Liver (tissue), 9 donors: ENCODE results near the gene RAB1A. TPM values are rescaled to one million over a fixed set of nuclear protein-coding genes. Genes with fewer than 3 reads are reported as not detected.

ENCODE experiments used
- DNase-seq: peaks from one replicate; pipeline ENCODE4 v3.0.0-alpha.2; 2017; ENCODE audit warnings: low spot score
- H3K27ac ChIP-seq, 2 donors: one replicate each; pipeline ENCODE4 v1.7.0; 2013; ENCODE audit warnings: inconsistent platforms in 2 of 2, low read length in 2 of 2, control low read depth in 1 of 2, low read depth in 1 of 2, mild to moderate bottlenecking in 1 of 2
- H3K27me3 ChIP-seq, 4 donors: one replicate each; pipeline versions ENCODE4 v1.6.1 to v1.7.0; 2013; ENCODE audit warnings: low read length in 3 of 4, inconsistent platforms in 1 of 4, mild to moderate bottlenecking in 1 of 4, moderate library complexity in 1 of 4; ENCODE audit not compliant: control insufficient read depth in 4 of 4, insufficient read depth in 4 of 4
- H3K36me3 ChIP-seq, 4 donors: one replicate each; pipeline versions ENCODE4 v1.6.1 to v1.7.0; 2013; ENCODE audit warnings: low read length in 3 of 4, mild to moderate bottlenecking in 3 of 4, low read depth in 1 of 4, moderate library complexity in 1 of 4; ENCODE audit not compliant: control insufficient read depth in 4 of 4, insufficient read depth in 3 of 4
- H3K4me1 ChIP-seq, 4 donors: one replicate each; pipeline versions ENCODE4 v1.6.1 to v1.7.0; 2013; ENCODE audit warnings: low read length in 3 of 4, mild to moderate bottlenecking in 3 of 4, moderate library complexity in 1 of 4; ENCODE audit not compliant: control insufficient read depth in 4 of 4, insufficient read depth in 4 of 4
- H3K4me3 ChIP-seq, 3 donors: one replicate each; pipeline versions ENCODE4 v1.6.1 to v1.7.0; 2013; ENCODE audit warnings: low read length in 3 of 3, control low read depth in 1 of 3, low read depth in 1 of 3, mild to moderate bottlenecking in 1 of 3
- H3K9ac ChIP-seq, 2 donors: one replicate each; pipeline ENCODE4 v1.7.0; 2013; ENCODE audit warnings: low read length in 2 of 2, mild to moderate bottlenecking in 2 of 2, moderate library complexity in 2 of 2, control low read depth in 1 of 2, low read depth in 1 of 2
- H3K9me3 ChIP-seq, 4 donors: one replicate each; pipeline versions ENCODE4 v1.6.1 to v1.7.0; 2013; ENCODE audit warnings: low read length in 3 of 4; ENCODE audit not compliant: control insufficient read depth in 4 of 4
- EGR1 ChIP-seq, 2 donors: IDR thresholded peaks; 2 replicates each; pipeline ENCODE4 v1.6.1; 2016 to 2018; ENCODE audit warnings: antibody characterized with exemption in 2 of 2, low read depth in 2 of 2
- FOXA1 ChIP-seq: IDR thresholded peaks from 2 replicates; pipeline ENCODE4 v1.6.1; 2016; ENCODE audit warnings: antibody characterized with exemption
- FOXA2 ChIP-seq: IDR thresholded peaks from 2 replicates; pipeline ENCODE4 v1.6.1; 2016; ENCODE audit warnings: antibody characterized with exemption
- GABPA ChIP-seq, 2 donors: IDR thresholded peaks in 1 of 2; conservative IDR thresholded peaks in 1 of 2; 2 replicates each; pipeline ENCODE4 v1.6.1; 2016; ENCODE audit warnings: antibody characterized with exemption in 2 of 2, mild to moderate bottlenecking in 1 of 2, moderate library complexity in 1 of 2
- HNF4A ChIP-seq, 2 donors: conservative IDR thresholded peaks; 2 replicates each; pipeline ENCODE4 v1.6.1; 2016; ENCODE audit warnings: antibody characterized with exemption in 2 of 2, mild to moderate bottlenecking in 2 of 2
- HNF4G ChIP-seq: IDR thresholded peaks from 2 replicates; pipeline ENCODE4 v1.6.1; 2016; ENCODE audit warnings: antibody characterized with exemption
- JUND ChIP-seq, 2 donors: IDR thresholded peaks; 2 replicates each; pipeline ENCODE4 v1.6.1; 2016; ENCODE audit warnings: antibody characterized with exemption in 2 of 2
- NR2F2 ChIP-seq: IDR thresholded peaks from 2 replicates; pipeline ENCODE4 v1.6.1; 2016; ENCODE audit warnings: antibody characterized with exemption
- RAD21 ChIP-seq, 2 donors: IDR thresholded peaks; 2 replicates each; pipeline ENCODE4 v1.6.1; 2016; ENCODE audit warnings: antibody characterized with exemption in 2 of 2, mild to moderate bottlenecking in 2 of 2
- RXRA ChIP-seq, 2 donors: IDR thresholded peaks; 2 replicates each; pipeline ENCODE4 v1.6.1; 2017 to 2018; ENCODE audit warnings: antibody characterized with exemption in 2 of 2, mild to moderate bottlenecking in 1 of 2
- SP1 ChIP-seq: IDR thresholded peaks from 2 replicates; pipeline ENCODE4 v1.6.1; 2018; ENCODE audit warnings: antibody characterized with exemption, mild to moderate bottlenecking
- TAF1 ChIP-seq: conservative IDR thresholded peaks from 2 replicates; pipeline ENCODE4 v1.6.1; 2016; ENCODE audit warnings: antibody characterized with exemption, mild to moderate bottlenecking
- YY1 ChIP-seq: IDR thresholded peaks from 2 replicates; pipeline ENCODE4 v1.6.1; 2016; ENCODE audit warnings: antibody characterized with exemption, mild to moderate bottlenecking
- WGBS: extraction: QIAGEN DNeasy Blood & Tissue Kit; methylation state at CpG from one replicate; pipeline ENCODE4 v1.1.7; 2013; 5-methylcytosine and 5-hydroxymethylcytosine counted together
- polyA plus RNA-seq, 2 donors: library from polyadenylated mRNA; stranded (reverse) in 1 of 2; unstranded in 1 of 2; fragments of 200-250 nt in 1 of 2; fragments of >200 nt in 1 of 2; fragmentation: Nextera tagmentation in 1 of 2; extraction: Ambion mirVana in 1 of 2; gene quantifications; one replicate each; pipeline versions ENCODE4 v1.2.1 to v1.2.3, GENCODE V29; 2013 to 2015
- total RNA-seq, 2 donors: library from RNA; depleted of rRNA; stranded (reverse); fragments of >200 nt; gene quantifications; one replicate each; pipeline ENCODE4 v1.2.3, GENCODE V29; 2014
- TF ChIP-seq, protein P1 (sequence below): IDR thresholded peaks from 2 replicates; pipeline ENCODE4 v1.6.1; 2016; ENCODE audit warnings: antibody characterized with exemption
- TF ChIP-seq, protein P2 (sequence below): IDR thresholded peaks from 2 replicates; pipeline ENCODE4 v1.6.1; 2016; ENCODE audit warnings: antibody characterized with exemption
- TF ChIP-seq, protein P3 (sequence below): fragments of 150-350 bp; IDR thresholded peaks from 2 replicates; pipeline ENCODE4 v1.5.1; 2017; ENCODE audit warnings: improper control_type of control experiment, low read depth, low read length; ENCODE audit not compliant: missing input control
- TF ChIP-seq, protein P4 (sequence below): IDR thresholded peaks from 2 replicates; pipeline ENCODE4 v1.6.1; 2016; ENCODE audit warnings: antibody characterized with exemption, mild to moderate bottlenecking
- TF ChIP-seq, protein P5 (sequence below): IDR thresholded peaks from 2 replicates; pipeline ENCODE4 v1.6.1; 2016; ENCODE audit warnings: antibody characterized with exemption
- donor health status: healthy.
- donor health status: healthy.
- donor health status: healthy.
- donor health status: healthy.
- donor health status: healthy.

The RAB1A gene
- total and polyA plus RNA-seq, 4 donors, result 52.8 to 89.7 (median 77.8) TPM

DNA sequence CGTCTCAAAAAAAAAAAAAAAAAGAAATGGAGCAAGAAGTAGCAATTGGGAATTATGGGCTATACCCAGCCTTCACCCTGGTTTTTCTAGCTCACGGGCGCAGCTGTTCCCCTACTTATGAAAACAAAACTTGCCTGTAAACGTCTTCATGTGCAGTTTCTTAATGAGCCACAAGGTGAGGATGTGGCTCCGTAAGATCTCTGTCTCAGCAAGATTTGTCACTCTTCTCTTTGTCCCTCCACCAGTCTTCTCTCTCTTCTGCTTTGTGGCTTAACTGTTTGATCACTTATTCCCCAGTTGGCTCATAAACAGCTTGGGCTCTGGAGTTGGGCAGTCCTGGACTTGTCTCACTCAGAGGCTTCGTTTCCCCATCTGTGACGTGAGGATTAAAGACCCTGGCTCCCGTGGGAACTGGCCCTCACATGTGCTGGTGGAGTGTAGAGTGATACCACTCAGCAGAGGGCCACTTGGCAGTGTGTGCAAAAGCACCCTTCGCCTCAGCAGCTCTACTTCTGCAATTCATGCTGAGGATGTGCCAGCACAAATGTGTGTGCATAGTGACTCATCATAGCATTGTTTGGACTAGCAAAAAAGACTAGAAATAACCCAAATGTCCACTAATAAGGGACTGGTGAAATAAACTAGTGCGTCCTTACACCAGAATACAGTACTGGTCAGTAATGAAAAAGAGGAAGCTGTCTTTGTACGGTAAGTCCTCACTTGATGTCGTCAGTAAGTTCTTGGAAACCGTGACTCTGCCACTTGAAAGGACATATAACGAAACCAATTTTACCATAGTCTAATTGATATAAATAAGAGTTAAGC, 65.0 kb downstream of the RAB1A start:
- H3K36me3 ChIP-seq, result no peaks in the 10 kb centered on the region
- WGBS, result 52% methylated on average over 14 of the region's 14 CpGs
- DNase-seq, result no peak
- no peak overlapping the region for H3K9ac ChIP-seq
- H3K27me3 ChIP-seq, result no peaks in the 10 kb centered on the region
- H3K27ac ChIP-seq, result peak overlapping the region; percentile 29 to 57
- no peak overlapping the region for H3K4me3 ChIP-seq
- no peaks in the 10 kb centered on the region for H3K9me3 ChIP-seq
- peaks cover 5 to 14% (median 10%) of the 10 kb centered on the region in 4 donors for H3K4me1 ChIP-seq
- TF ChIP-seq, protein P1, sequence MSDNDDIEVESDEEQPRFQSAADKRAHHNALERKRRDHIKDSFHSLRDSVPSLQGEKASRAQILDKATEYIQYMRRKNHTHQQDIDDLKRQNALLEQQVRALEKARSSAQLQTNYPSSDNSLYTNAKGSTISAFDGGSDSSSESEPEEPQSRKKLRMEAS, result no peak
- no peak for TF ChIP-seq GABPA (IDR thresholded peaks at IDR 0.05 in 1 of 2, conservative IDR thresholded peaks at IDR 0.05 in 1 of 2)
- TF ChIP-seq NR2F2, result no peak
- peak; percentile 94 to 96 for TF ChIP-seq JUND (IDR thresholded peaks at IDR 0.05)
- TF ChIP-seq EGR1 (IDR thresholded peaks at IDR 0.05; ENCODE audit: low read depth in 2 of 2), result no peak
- TF ChIP-seq HNF4G, result no peak
- no peak for TF ChIP-seq SP1
- TF ChIP-seq, protein P2, sequence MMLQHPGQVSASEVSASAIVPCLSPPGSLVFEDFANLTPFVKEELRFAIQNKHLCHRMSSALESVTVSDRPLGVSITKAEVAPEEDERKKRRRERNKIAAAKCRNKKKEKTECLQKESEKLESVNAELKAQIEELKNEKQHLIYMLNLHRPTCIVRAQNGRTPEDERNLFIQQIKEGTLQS, result peak; percentile 59
- TF ChIP-seq HNF4A (conservative IDR thresholded peaks at IDR 0.05), result no peak
- TF ChIP-seq, protein P3, sequence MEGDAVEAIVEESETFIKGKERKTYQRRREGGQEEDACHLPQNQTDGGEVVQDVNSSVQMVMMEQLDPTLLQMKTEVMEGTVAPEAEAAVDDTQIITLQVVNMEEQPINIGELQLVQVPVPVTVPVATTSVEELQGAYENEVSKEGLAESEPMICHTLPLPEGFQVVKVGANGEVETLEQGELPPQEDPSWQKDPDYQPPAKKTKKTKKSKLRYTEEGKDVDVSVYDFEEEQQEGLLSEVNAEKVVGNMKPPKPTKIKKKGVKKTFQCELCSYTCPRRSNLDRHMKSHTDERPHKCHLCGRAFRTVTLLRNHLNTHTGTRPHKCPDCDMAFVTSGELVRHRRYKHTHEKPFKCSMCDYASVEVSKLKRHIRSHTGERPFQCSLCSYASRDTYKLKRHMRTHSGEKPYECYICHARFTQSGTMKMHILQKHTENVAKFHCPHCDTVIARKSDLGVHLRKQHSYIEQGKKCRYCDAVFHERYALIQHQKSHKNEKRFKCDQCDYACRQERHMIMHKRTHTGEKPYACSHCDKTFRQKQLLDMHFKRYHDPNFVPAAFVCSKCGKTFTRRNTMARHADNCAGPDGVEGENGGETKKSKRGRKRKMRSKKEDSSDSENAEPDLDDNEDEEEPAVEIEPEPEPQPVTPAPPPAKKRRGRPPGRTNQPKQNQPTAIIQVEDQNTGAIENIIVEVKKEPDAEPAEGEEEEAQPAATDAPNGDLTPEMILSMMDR, result peak; percentile 56
- TF ChIP-seq RXRA (IDR thresholded peaks at IDR 0.05), result peak in 1 of 2 donors; percentile 19
- no peak for TF ChIP-seq TAF1
- TF ChIP-seq, protein P4, sequence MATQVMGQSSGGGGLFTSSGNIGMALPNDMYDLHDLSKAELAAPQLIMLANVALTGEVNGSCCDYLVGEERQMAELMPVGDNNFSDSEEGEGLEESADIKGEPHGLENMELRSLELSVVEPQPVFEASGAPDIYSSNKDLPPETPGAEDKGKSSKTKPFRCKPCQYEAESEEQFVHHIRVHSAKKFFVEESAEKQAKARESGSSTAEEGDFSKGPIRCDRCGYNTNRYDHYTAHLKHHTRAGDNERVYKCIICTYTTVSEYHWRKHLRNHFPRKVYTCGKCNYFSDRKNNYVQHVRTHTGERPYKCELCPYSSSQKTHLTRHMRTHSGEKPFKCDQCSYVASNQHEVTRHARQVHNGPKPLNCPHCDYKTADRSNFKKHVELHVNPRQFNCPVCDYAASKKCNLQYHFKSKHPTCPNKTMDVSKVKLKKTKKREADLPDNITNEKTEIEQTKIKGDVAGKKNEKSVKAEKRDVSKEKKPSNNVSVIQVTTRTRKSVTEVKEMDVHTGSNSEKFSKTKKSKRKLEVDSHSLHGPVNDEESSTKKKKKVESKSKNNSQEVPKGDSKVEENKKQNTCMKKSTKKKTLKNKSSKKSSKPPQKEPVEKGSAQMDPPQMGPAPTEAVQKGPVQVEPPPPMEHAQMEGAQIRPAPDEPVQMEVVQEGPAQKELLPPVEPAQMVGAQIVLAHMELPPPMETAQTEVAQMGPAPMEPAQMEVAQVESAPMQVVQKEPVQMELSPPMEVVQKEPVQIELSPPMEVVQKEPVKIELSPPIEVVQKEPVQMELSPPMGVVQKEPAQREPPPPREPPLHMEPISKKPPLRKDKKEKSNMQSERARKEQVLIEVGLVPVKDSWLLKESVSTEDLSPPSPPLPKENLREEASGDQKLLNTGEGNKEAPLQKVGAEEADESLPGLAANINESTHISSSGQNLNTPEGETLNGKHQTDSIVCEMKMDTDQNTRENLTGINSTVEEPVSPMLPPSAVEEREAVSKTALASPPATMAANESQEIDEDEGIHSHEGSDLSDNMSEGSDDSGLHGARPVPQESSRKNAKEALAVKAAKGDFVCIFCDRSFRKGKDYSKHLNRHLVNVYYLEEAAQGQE, result no peak
- TF ChIP-seq YY1, result peak; percentile 12
- TF ChIP-seq RAD21 (IDR thresholded peaks at IDR 0.05), result peak; percentile 76 to 81
- no peak for TF ChIP-seq FOXA1
- TF ChIP-seq FOXA2, result no peak
- TF ChIP-seq, protein P5, sequence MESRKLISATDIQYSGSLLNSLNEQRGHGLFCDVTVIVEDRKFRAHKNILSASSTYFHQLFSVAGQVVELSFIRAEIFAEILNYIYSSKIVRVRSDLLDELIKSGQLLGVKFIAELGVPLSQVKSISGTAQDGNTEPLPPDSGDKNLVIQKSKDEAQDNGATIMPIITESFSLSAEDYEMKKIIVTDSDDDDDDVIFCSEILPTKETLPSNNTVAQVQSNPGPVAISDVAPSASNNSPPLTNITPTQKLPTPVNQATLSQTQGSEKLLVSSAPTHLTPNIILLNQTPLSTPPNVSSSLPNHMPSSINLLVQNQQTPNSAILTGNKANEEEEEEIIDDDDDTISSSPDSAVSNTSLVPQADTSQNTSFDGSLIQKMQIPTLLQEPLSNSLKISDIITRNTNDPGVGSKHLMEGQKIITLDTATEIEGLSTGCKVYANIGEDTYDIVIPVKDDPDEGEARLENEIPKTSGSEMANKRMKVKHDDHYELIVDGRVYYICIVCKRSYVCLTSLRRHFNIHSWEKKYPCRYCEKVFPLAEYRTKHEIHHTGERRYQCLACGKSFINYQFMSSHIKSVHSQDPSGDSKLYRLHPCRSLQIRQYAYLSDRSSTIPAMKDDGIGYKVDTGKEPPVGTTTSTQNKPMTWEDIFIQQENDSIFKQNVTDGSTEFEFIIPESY, result no peak
